Lung (tissue), 12 donors: ENCODE results near the gene TMEM181. TPM values are rescaled to one million over a fixed set of nuclear protein-coding genes. Genes with fewer than 3 reads are reported as not detected.
A peak's percentile ranks its signal among the peaks of the same experiment; 100 is the strongest.
"Not testable (repeated sequence)": the region's sequence is repeated elsewhere in the genome, so short reads cannot be mapped to it uniquely, and the experiment has no call there.

Experiments used
- ATAC-seq: fragments of 200-7000 bp; cut with Tn5 transposase; one replicate; pipeline ENCODE4 v1.9.1; 2020; ENCODE audit warnings: moderate number of reproducible peaks; ENCODE audit not compliant: insufficient read depth, low FRiP score
- DNase-seq, 3 donors: peaks; one replicate each; pipeline ENCODE4 v3.0.0-alpha.2; 2013 to 2017
- H3K27ac ChIP-seq, 2 donors: one replicate each; pipeline ENCODE4 v1.5.1; 2013; ENCODE audit warnings: mild to moderate bottlenecking in 2 of 2, moderate library complexity in 2 of 2, control low read depth in 1 of 2, inconsistent platforms in 1 of 2, low read depth in 1 of 2, low read length in 1 of 2
- H3K27me3 ChIP-seq, 3 donors: one replicate each; pipeline ENCODE4 v1.5.1; 2013; ENCODE audit warnings: low read length in 2 of 3; ENCODE audit not compliant: control insufficient read depth in 3 of 3, insufficient read depth in 3 of 3
- H3K36me3 ChIP-seq, 4 donors: one replicate each; pipeline ENCODE4 v1.5.1; 2013; ENCODE audit warnings: low read length in 4 of 4, mild to moderate bottlenecking in 1 of 4, moderate library complexity in 1 of 4; ENCODE audit not compliant: control insufficient read depth in 4 of 4, insufficient read depth in 4 of 4
- H3K4me1 ChIP-seq, 5 donors: one replicate each; pipeline ENCODE4 v1.5.1; 2013; ENCODE audit warnings: low read length in 5 of 5, mild to moderate bottlenecking in 2 of 5, moderate library complexity in 1 of 5; ENCODE audit not compliant: control insufficient read depth in 5 of 5, insufficient read depth in 5 of 5
- H3K4me3 ChIP-seq: one replicate; pipeline ENCODE4 v1.5.1; 2013; ENCODE audit warnings: mild to moderate bottlenecking, control low read depth, moderate library complexity
- H3K9ac ChIP-seq, 2 donors: one replicate each; pipeline ENCODE4 v1.5.1; 2013; ENCODE audit warnings: low read length in 2 of 2, control low read depth in 1 of 2; ENCODE audit not compliant: insufficient read depth in 1 of 2
- H3K9me3 ChIP-seq, 4 donors: one replicate each; pipeline ENCODE4 v1.5.1; 2013; ENCODE audit warnings: low read length in 3 of 4, mild to moderate bottlenecking in 1 of 4, moderate library complexity in 1 of 4; ENCODE audit not compliant: control insufficient read depth in 4 of 4, insufficient read depth in 3 of 4
- CTCF ChIP-seq: IDR thresholded peaks from 2 replicates; pipeline ENCODE4 v1.5.1; 2012; ENCODE audit warnings: mild to moderate bottlenecking; ENCODE audit errors: control extremely low read depth, extremely low read depth
- WGBS, 2 donors: extraction: QIAGEN DNeasy Blood & Tissue Kit; methylation state at CpG; one replicate each; pipeline ENCODE4 v1.1.7; 2013; 5-methylcytosine and 5-hydroxymethylcytosine counted together
- polyA plus RNA-seq, 2 donors: library from polyadenylated mRNA; stranded (reverse); fragments of 200-250 nt; gene quantifications; one replicate each; pipeline ENCODE4 v1.2.1, GENCODE V29; 2013
- total RNA-seq, 2 donors: library from RNA; depleted of rRNA in 1 of 2; stranded (reverse); fragments of >200 nt in 1 of 2; gene quantifications; one replicate each; pipeline ENCODE4 v1.2.1, GENCODE V29; 2014 to 2021
- donor health status: control.
- donor health status: control.
- donor health status: Bipolar disorder and iron deficiency.
- donor health status: healthy.
- donor health status: DM: yes; HTN: yes; CAD: no.

TMEM181 gene
- total and polyA plus RNA-seq, 4 donors, result 14.5 to 28.5 (median 20.5) TPM

- Histone ChIP-seq H3K4me3 (no peak overlapping the region), H3K4me1 (peaks cover 0 to 23% (median 9%) of the 10 kb centered on the region in 5 donors), H3K27ac (peak overlapping the region; percentile 67 to 79), H3K27me3 (no peaks in the 10 kb centered on the region), H3K9ac (peak overlapping the region in 1 of 2 donors; percentile 51), H3K9me3 (no peaks in the 10 kb centered on the region), H3K36me3 (peaks cover 10 to 41% (median 13%) of the 10 kb centered on the region in 4 donors)
- ATAC-seq, result peak; percentile 64
- WGBS, 2 donors, result 42 to 61% methylated on average over 19 of the region's 19 CpGs
- DNase-seq, result peak; percentile 73 to 82 (median 74)
- no peak for TF ChIP-seq CTCF
Observed at GRCh38 chr6:158631678-158632537, 72.0 kb downstream of the TMEM181 start.

- Histone ChIP-seq H3K36me3 (peaks cover 10 to 35% (median 14%) of the 10 kb centered on the region in 4 donors), H3K4me1 (peaks cover 0 to 21% (median 9%) of the 10 kb centered on the region in 5 donors)
- H3K9ac ChIP-seq, H3K27me3 ChIP-seq, H3K4me3 ChIP-seq, H3K9me3 ChIP-seq, H3K27ac ChIP-seq, DNase-seq, ATAC-seq: not testable (repeated sequence)
- 96% methylated on average over 3 of the region's 3 CpGs for WGBS, 2 donors
Observed at GRCh38 chr6:158632538-158633119, 72.7 kb downstream of the TMEM181 start.

DNA sequence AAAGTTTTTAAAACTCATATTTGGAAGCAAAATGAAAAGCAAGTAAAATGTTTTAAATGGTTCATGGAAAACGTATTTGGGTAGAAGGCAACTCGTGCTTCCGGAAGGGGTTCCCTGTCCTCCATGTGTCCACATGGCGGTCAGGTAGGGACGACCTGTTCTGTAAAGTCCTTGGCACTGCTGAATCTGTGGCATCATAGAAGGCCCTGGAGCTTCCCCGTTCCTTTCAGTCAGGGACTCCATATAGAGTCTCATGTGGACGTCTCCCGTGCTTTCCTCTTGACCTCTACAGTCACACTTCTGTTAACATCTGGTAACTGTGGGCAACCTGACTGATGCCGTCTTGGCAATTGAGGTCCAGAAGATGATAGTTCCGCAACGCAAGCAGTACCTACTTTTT lies 73.2 kb downstream of the TMEM181 start:
- Histone ChIP-seq H3K36me3 (peaks cover 10 to 30% (median 14%) of the 10 kb centered on the region in 4 donors), H3K27me3 (no peaks in the 10 kb centered on the region), H3K4me1 (peaks cover 0 to 16% (median 9%) of the 10 kb centered on the region in 5 donors), H3K27ac (no peak overlapping the region), H3K4me3 (no peak overlapping the region), H3K9ac (no peak overlapping the region), H3K9me3 (no peaks in the 10 kb centered on the region)
- DNase-seq (no peak), ATAC-seq (no peak)
- WGBS, 2 donors, result 88 to 96% methylated on average over 11 of the region's 11 CpGs
- no peak for TF ChIP-seq CTCF
